ENCODE data around the gene NAA50. TPM values are rescaled to one million over a fixed set of nuclear protein-coding genes. Genes with fewer than 3 reads are reported as not detected.

Gene NAA50
- total and polyA plus RNA-seq, 2 donors (not counting 3 experiments of a cell fraction or from before 2014, with no cell fraction given) = 53.1 to 160 TPM

- POLR2A ChIA-PET = no interaction called here
- Histone ChIP-seq H3K9ac (replicated peaks; ENCODE audit: extremely low read depth, insufficient read depth, low read length) (no peak overlapping the region), H3K4me2 (ENCODE audit: insufficient read depth, low read length) (no peak overlapping the region), H3K9me1 (replicated peaks; ENCODE audit: control insufficient read depth, extremely low read depth, insufficient read depth, low read length) (no peaks in the 10 kb centered on the region), H3K79me2 (ENCODE audit: control insufficient read depth, insufficient read depth, low read length) (peaks cover 1% of the 10 kb centered on the region), H2AFZ (ENCODE audit: low read depth, low read length) (no peak overlapping the region), H3K36me3 (ENCODE audit: control insufficient read depth in 2 of 2, extremely low read depth in 1 of 2, insufficient read depth in 2 of 2, low read length in 2 of 2) (no peaks in the 10 kb centered on the region), H3K9me3 (replicated peaks; ENCODE audit: control insufficient read depth, insufficient read depth, low read length) (no peaks in the 10 kb centered on the region), H4K20me1 (replicated peaks; ENCODE audit: control insufficient read depth, extremely low read depth, insufficient read depth, low read length) (no peaks in the 10 kb centered on the region), H3K4me3 (replicated peaks in 1 of 3; ENCODE audit: insufficient read depth in 1 of 3, low read depth in 1 of 3, low read length in 3 of 3) (no peak overlapping the region), H3K4me1 (ENCODE audit: control insufficient read depth, extremely low read depth, insufficient read depth, low read length) (no peaks in the 10 kb centered on the region), H3K27me3 (ENCODE audit: control insufficient read depth in 2 of 2, insufficient read depth in 2 of 2, low read length in 2 of 2) (no peaks in the 10 kb centered on the region), H3K27ac (ENCODE audit: insufficient read depth, low read depth, low read length) (no peak overlapping the region)
- DNase-seq (ENCODE audit: low read depth, low spot score) (no peak), FAIRE-seq (no peak)
- no TSS peak for BruUV-seq (replicated peaks)
- intact Hi-C loops (cut with micrococcal nuclease) = no loop called here
- dilution Hi-C loops (cut with MboI; ENCODE audit: extremely low pct_ligation_motif_present, low sequenced_read_pairs) = no loop called here
- CTCF ChIA-PET = no interaction called here
- TF ChIP-seq, protein P1, sequence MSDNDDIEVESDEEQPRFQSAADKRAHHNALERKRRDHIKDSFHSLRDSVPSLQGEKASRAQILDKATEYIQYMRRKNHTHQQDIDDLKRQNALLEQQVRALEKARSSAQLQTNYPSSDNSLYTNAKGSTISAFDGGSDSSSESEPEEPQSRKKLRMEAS (IDR thresholded peaks at IDR 0.05; ENCODE audit: insufficient read depth, insufficient read length) = no peak
- TF ChIP-seq EZH2 (IDR thresholded peaks at IDR 0.05; ENCODE audit: borderline replicate concordance, low read depth, low read length, severe bottlenecking) (no peak), GATA2 (IDR thresholded peaks at IDR 0.05; ENCODE audit: insufficient read depth, insufficient read length, low read depth, low read length) (no peak), POLR2A (IDR thresholded peaks at IDR 0.05; ENCODE audit: low read depth, low read length) (no peak), CTCF (IDR thresholded peaks at IDR 0.05; ENCODE audit: extremely low read depth in 1 of 2, insufficient read depth in 1 of 2, low read depth in 1 of 2, low read length in 2 of 2) (no peak), POLR2AphosphoS5 (IDR thresholded peaks at IDR 0.05; ENCODE audit: insufficient read depth, low read depth, low read length) (no peak), MYC (IDR thresholded peaks at IDR 0.05; ENCODE audit: low read depth, low read length) (no peak), JUN (IDR thresholded peaks at IDR 0.05; ENCODE audit: borderline replicate concordance, insufficient read depth, insufficient read length, low read depth) (no peak), FOS (IDR thresholded peaks at IDR 0.05; ENCODE audit: borderline replicate concordance, insufficient read depth, low read length) (no peak)
These were observed 59.9 kb downstream of the NAA50 start for GRCh38 chr3:113685956-113686721.
